ENCODE measurements around the gene RPL7A. TPM values are rescaled to one million over a fixed set of nuclear protein-coding genes. Genes with fewer than 3 reads are reported as not detected.

RPL7A gene
- total RNA-seq, 1 experiment from 2014 or later: 1,156 TPM

- Histone ChIP-seq H2AFZ (ENCODE audit: low read length) (no peak overlapping the region), H3K9me2 (replicated peaks; ENCODE audit: low read length) (no peaks in the 10 kb centered on the region), H3K27me3 (ENCODE audit: low read length) (peaks cover 3% of the 10 kb centered on the region; the same call in 1 of the 2 replicates), H3K36me3 (ENCODE audit: low read depth, low read length) (no peaks in the 10 kb centered on the region), H3F3A (ENCODE audit: low read length, unreplicated experiment) (no peaks in the 10 kb centered on the region), H3K4me2 (ENCODE audit: low read length) (no peak overlapping the region), H3K27ac (ENCODE audit: low read length) (no peak overlapping the region), H3K4me3 (ENCODE audit: low read length) (no peak overlapping the region), H3K79me2 (ENCODE audit: low read length) (no peaks in the 10 kb centered on the region), H3K9ac (ENCODE audit: low read length) (no peak overlapping the region), H4K20me1 (ENCODE audit: low read length) (no peaks in the 10 kb centered on the region), H3K4me1 (ENCODE audit: insufficient read depth, low read length) (no peaks in the 10 kb centered on the region), H3K9me3 (ENCODE audit: low read length) (no peaks in the 10 kb centered on the region)
- no peak for TF ChIP-seq EZH2phosphoT487 (IDR thresholded peaks at IDR 0.05; ENCODE audit: borderline replicate concordance, low read length)
- TF ChIP-seq EZH2 (IDR thresholded peaks at IDR 0.05; ENCODE audit: low read length, unreplicated experiment): no peak
- TF ChIP-seq CTCF (conservative IDR thresholded peaks at IDR 0.05; ENCODE audit: low read depth, low read length): no peak
- no TSS peak for BruUV-seq (replicated peaks)
- ATAC-seq: no peak
- intact Hi-C loops (cut with micrococcal nuclease): no loop called here
- ChIA-PET POLR2A (ENCODE audit: unreplicated experiment) (no interaction called here), CTCF (no interaction called here)
- DNase-seq: no peak
These were observed 44.5 kb upstream of the RPL7A start for GRCh38 chr9:133303266-133304157.

GRCh38 chr9:133304158-133304470 is 43.9 kb upstream of the RPL7A start:
- Histone ChIP-seq H3K27me3 (ENCODE audit: low read length) (peaks cover 3% of the 10 kb centered on the region; the same call in 1 of the 2 replicates), H2AFZ (ENCODE audit: low read length) (no peak overlapping the region), H3K4me2 (ENCODE audit: low read length) (no peak overlapping the region), H3K9ac (ENCODE audit: low read length) (no peak overlapping the region), H3K4me1 (ENCODE audit: insufficient read depth, low read length) (no peaks in the 10 kb centered on the region), H3K4me3 (ENCODE audit: low read length) (no peak overlapping the region), H3K9me3 (ENCODE audit: low read length) (no peaks in the 10 kb centered on the region), H3K36me3 (ENCODE audit: low read depth, low read length) (no peaks in the 10 kb centered on the region), H3K79me2 (ENCODE audit: low read length) (no peaks in the 10 kb centered on the region), H4K20me1 (ENCODE audit: low read length) (no peaks in the 10 kb centered on the region), H3F3A (ENCODE audit: low read length, unreplicated experiment) (no peaks in the 10 kb centered on the region), H3K27ac (ENCODE audit: low read length) (no peak overlapping the region), H3K9me2 (replicated peaks; ENCODE audit: low read length) (no peaks in the 10 kb centered on the region)
- CTCF ChIA-PET: no interaction called here
- POLR2A ChIA-PET (ENCODE audit: unreplicated experiment): no interaction called here
- intact Hi-C loops (cut with micrococcal nuclease): no loop called here
- TF ChIP-seq CTCF (conservative IDR thresholded peaks at IDR 0.05; ENCODE audit: low read depth, low read length): no peak
- DNase-seq: no peak
- no TSS peak for BruUV-seq (replicated peaks)
- no peak for ATAC-seq
